ENCODE data around the gene CCDC141. TPM values are rescaled to one million over a fixed set of nuclear protein-coding genes. Genes with fewer than 3 reads are reported as not detected.

Gene CCDC141
- total RNA-seq, 1 donor from 2014 or later: 25.7 TPM

- no peak for ATAC-seq
- intact Hi-C loops (cut with DNase I): no loop called here
- no peak for DNase-seq
- H3K4me3 ChIP-seq: no peak overlapping the region
- H3K27me3 ChIP-seq: no peaks in the 10 kb centered on the region
- no peaks in the 10 kb centered on the region for H3K9me3 ChIP-seq
- TF ChIP-seq, protein P1, sequence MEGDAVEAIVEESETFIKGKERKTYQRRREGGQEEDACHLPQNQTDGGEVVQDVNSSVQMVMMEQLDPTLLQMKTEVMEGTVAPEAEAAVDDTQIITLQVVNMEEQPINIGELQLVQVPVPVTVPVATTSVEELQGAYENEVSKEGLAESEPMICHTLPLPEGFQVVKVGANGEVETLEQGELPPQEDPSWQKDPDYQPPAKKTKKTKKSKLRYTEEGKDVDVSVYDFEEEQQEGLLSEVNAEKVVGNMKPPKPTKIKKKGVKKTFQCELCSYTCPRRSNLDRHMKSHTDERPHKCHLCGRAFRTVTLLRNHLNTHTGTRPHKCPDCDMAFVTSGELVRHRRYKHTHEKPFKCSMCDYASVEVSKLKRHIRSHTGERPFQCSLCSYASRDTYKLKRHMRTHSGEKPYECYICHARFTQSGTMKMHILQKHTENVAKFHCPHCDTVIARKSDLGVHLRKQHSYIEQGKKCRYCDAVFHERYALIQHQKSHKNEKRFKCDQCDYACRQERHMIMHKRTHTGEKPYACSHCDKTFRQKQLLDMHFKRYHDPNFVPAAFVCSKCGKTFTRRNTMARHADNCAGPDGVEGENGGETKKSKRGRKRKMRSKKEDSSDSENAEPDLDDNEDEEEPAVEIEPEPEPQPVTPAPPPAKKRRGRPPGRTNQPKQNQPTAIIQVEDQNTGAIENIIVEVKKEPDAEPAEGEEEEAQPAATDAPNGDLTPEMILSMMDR (IDR thresholded peaks at IDR 0.05): no peak
- no peak overlapping the region for H3K27ac ChIP-seq
- no peaks in the 10 kb centered on the region for H3K36me3 ChIP-seq
- no peaks in the 10 kb centered on the region for H3K4me1 ChIP-seq
Observed at GRCh38 chr2:178834086-178834485, 215.9 kb downstream of the CCDC141 start.

GRCh38 chr2:178833382-178833781 is 216.6 kb downstream of the CCDC141 start:
- H3K4me1 ChIP-seq: no peaks in the 10 kb centered on the region
- H3K36me3 ChIP-seq: no peaks in the 10 kb centered on the region
- intact Hi-C loops (cut with DNase I): no loop called here
- no peak overlapping the region for H3K4me3 ChIP-seq
- ATAC-seq (no peak), DNase-seq (no peak)
- no peaks in the 10 kb centered on the region for H3K27me3 ChIP-seq
- no peak overlapping the region for H3K27ac ChIP-seq
- H3K9me3 ChIP-seq: no peaks in the 10 kb centered on the region
- TF ChIP-seq, protein P1 (IDR thresholded peaks at IDR 0.05): no peak

DNA sequence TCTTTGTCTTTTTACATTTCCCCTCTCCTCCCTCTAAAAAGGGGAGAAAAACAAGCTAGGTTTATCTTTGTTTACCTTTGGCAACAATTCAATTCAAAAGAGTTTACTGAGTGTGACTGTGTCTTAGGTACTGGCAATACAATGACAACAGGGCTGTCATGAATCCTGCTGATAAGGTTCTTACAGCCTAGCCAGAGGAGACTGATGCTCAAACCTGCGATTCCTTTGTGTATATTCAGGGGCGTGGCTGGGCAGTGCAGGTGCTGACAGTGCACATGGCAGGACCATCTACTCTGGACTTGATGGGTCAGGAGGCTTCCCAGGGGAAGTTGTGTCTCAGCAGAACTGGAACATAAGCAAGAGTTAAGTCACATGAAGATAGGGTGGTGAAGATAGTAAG is 219.5 kb downstream of the CCDC141 start:
- Histone ChIP-seq H3K9me3 (no peaks in the 10 kb centered on the region), H3K4me3 (no peak overlapping the region), H3K4me1 (no peaks in the 10 kb centered on the region), H3K27me3 (no peaks in the 10 kb centered on the region), H3K36me3 (no peaks in the 10 kb centered on the region), H3K27ac (no peak overlapping the region)
- intact Hi-C loops (cut with DNase I): no loop called here
- DNase-seq: no peak
- ATAC-seq: no peak
- TF ChIP-seq, protein P1 (IDR thresholded peaks at IDR 0.05): no peak

DNA sequence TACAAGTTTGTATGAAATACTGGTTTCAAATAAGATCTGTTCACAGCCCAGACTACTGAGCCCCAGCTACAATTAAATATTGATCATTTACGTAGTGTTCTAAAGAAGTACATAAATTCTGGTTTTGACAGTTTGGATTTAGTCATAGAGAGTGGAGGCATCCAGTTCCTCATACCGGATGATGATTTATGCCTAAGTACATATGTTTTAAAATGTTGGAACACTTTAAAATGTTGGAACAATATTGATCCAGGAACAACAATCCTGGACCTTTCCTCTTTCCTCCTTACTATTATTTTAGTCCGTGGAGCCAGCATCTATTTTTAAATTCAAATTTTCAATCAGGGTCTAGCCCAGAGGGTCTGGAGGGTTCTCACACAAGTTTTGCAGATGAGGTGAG is 220.0 kb downstream of the CCDC141 start:
- TF ChIP-seq, protein P1 (IDR thresholded peaks at IDR 0.05): no peak
- Histone ChIP-seq H3K27me3 (no peaks in the 10 kb centered on the region), H3K4me3 (no peak overlapping the region), H3K27ac (no peak overlapping the region), H3K9me3 (no peaks in the 10 kb centered on the region), H3K4me1 (no peaks in the 10 kb centered on the region), H3K36me3 (no peaks in the 10 kb centered on the region)
- no peak for ATAC-seq
- no peak for DNase-seq
- intact Hi-C loops (cut with DNase I): no loop called here

DNA sequence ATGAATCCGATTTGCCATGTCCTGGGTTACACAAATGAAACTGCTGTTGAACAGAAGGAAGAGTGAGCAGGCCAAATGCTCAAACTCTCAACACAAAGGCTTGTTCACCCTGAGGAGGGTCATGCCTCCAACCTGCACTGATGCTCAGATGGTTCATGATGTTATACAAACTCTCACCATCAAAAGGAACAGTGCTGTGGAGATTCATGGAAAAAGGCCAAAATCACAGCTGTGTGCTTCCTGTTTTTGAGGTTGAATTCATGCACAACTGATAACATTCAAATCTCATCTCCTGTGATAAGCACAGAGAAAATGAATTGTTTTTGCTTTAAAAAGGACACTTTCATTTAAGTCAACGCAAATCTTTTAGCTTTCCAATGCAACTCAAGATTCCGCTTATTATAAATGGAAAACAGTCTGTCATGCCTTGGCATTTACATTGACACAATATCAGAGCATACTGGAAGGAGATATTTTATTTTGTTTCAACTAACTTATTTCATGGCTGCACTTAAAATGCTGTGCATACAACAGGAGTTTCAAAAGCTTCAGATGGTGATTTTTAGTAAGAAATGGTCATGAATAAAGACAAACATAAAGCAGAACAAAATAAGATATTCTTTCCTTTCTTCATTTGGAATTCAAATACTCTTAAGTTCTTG is 220.5 kb downstream of the CCDC141 start:
- H3K4me3 ChIP-seq: no peak overlapping the region
- no peaks in the 10 kb centered on the region for H3K4me1 ChIP-seq
- ATAC-seq (no peak), DNase-seq (no peak)
- H3K36me3 ChIP-seq: no peaks in the 10 kb centered on the region
- H3K27ac ChIP-seq: no peak overlapping the region
- no peaks in the 10 kb centered on the region for H3K9me3 ChIP-seq
- no peaks in the 10 kb centered on the region for H3K27me3 ChIP-seq
- intact Hi-C loops (cut with DNase I): no loop called here
- TF ChIP-seq, protein P1 (IDR thresholded peaks at IDR 0.05): no peak

GRCh38 chr2:178828486-178828881 is 221.5 kb downstream of the CCDC141 start:
- H3K9me3 ChIP-seq: no peaks in the 10 kb centered on the region
- H3K4me3 ChIP-seq: no peak overlapping the region
- no peak overlapping the region for H3K27ac ChIP-seq
- H3K36me3 ChIP-seq: no peaks in the 10 kb centered on the region
- no peaks in the 10 kb centered on the region for H3K4me1 ChIP-seq
- H3K27me3 ChIP-seq: no peaks in the 10 kb centered on the region
- ATAC-seq (no peak), DNase-seq (no peak)
- TF ChIP-seq, protein P1 (IDR thresholded peaks at IDR 0.05): no peak
- intact Hi-C loops (cut with DNase I): no loop called here
